ENCODE data around the gene PLEKHG4B. TPM values are rescaled to one million over a fixed set of nuclear protein-coding genes. Genes with fewer than 3 reads are reported as not detected.
"Not testable (repeated sequence)": the region's sequence is repeated elsewhere in the genome, so short reads cannot be mapped to it uniquely, and the experiment has no call there.

PLEKHG4B gene
- 10 to 100 TPM in 1 of 4 donors, 1 to 10 TPM in 3; 5.5 to 10.9 (median 7.1) TPM for total RNA-seq

GRCh38 chr5:91556-92263 lies at the start of gene PLEKHG4B:
PLEKHG4B (plus strand) TSS chr5:92168; CDS start chr5:92232, 64 bp downstream.
- H3K4me1 ChIP-seq: peaks cover 4 to 7% of the 10 kb centered on the region in 2 donors
- 5 to 41% methylated on average over 8 to 15 of the region's 57 CpGs for WGBS, 2 donors
- H3K36me3 ChIP-seq: no peaks in the 10 kb centered on the region
- DNase-seq: peak; percentile 69 to 70
- TF ChIP-seq CTCF (IDR thresholded peaks at IDR 0.05) (no peak), POLR2A (IDR thresholded peaks at IDR 0.05) (peak in 1 of 2 donors; percentile 46)
- peak within 1 kb of the TSS in 2 of 3 donors; percentile 3 to 31 for H3K4me3 ChIP-seq (replicated peaks in 1 of 3)
- H3K9me3 ChIP-seq: no peaks in the 10 kb centered on the region
- peak within 1 kb of the TSS in 1 of 3 donors; percentile 64 for H3K27ac ChIP-seq
- intact Hi-C loops (cut with DNase I): no loop called here
- no peaks in the 10 kb centered on the region for H3K27me3 ChIP-seq

- DNase-seq: peak; percentile 43 to 48
- Histone ChIP-seq H3K36me3 (no peaks in the 10 kb centered on the region), H3K4me1 (no peaks in the 10 kb centered on the region), H3K27ac (no peak overlapping the region), H3K27me3 (no peaks in the 10 kb centered on the region), H3K9me3 (no peaks in the 10 kb centered on the region), H3K4me3 (replicated peaks in 1 of 3) (no peak overlapping the region)
- peak in 4 of 6 experiments; percentile 30 to 53 (median 44) for TF ChIP-seq CTCF (IDR thresholded peaks at IDR 0.05)
- no peak for TF ChIP-seq POLR2A (IDR thresholded peaks at IDR 0.05)
- 30 to 36% methylated on average over 6 of the region's 6 CpGs for WGBS, 2 donors
- intact Hi-C loops (cut with DNase I): no loop called here
Observed at GRCh38 chr5:42250-42649, 49.7 kb upstream of the PLEKHG4B start.

- Histone ChIP-seq H3K9me3 (no peaks in the 10 kb centered on the region), H3K36me3 (no peaks in the 10 kb centered on the region), H3K27me3 (no peaks in the 10 kb centered on the region), H3K4me3 (replicated peaks in 1 of 3) (no peak overlapping the region), H3K4me1 (peaks cover 0 to 5% of the 10 kb centered on the region in 2 donors), H3K27ac (no peak overlapping the region)
- TF ChIP-seq CTCF (IDR thresholded peaks at IDR 0.05): no peak
- DNase-seq: no peak
- intact Hi-C loops (cut with DNase I): no loop called here
- WGBS, 2 donors: 39 to 42% methylated on average over 2 of the region's 2 CpGs
Observed at GRCh38 chr5:48192-48591, 43.8 kb upstream of the PLEKHG4B start.

- H3K27me3 ChIP-seq; intact Hi-C loops (cut with DNase I); H3K4me3 ChIP-seq (replicated peaks in 1 of 3); H3K27ac ChIP-seq; H3K36me3 ChIP-seq; H3K9me3 ChIP-seq; DNase-seq: not testable (repeated sequence)
- peaks cover 6 to 12% of the 10 kb centered on the region in 2 donors for H3K4me1 ChIP-seq
- 88 to 97% methylated on average over 5 of the region's 5 CpGs for WGBS, 2 donors
Observed at GRCh38 chr5:49530-49929, 42.4 kb upstream of the PLEKHG4B start.

GRCh38 chr5:49953-50544 lies 41.9 kb upstream of the PLEKHG4B start:
- H3K36me3 ChIP-seq: no peaks in the 10 kb centered on the region
- H3K9me3 ChIP-seq: no peaks in the 10 kb centered on the region
- H3K27me3 ChIP-seq: no peaks in the 10 kb centered on the region
- 92 to 93% methylated on average over 8 of the region's 8 CpGs for WGBS, 2 donors
- TF ChIP-seq CTCF (IDR thresholded peaks at IDR 0.05) (no peak), POLR2A (IDR thresholded peaks at IDR 0.05) (no peak)
- DNase-seq: no peak
- no peak overlapping the region for H3K4me3 ChIP-seq (replicated peaks in 1 of 3)
- no peak overlapping the region for H3K27ac ChIP-seq
- intact Hi-C loops (cut with DNase I): no loop called here
- peaks cover 6 to 13% of the 10 kb centered on the region in 2 donors for H3K4me1 ChIP-seq

Data from thyroid gland (tissue), 4 donors.